GM12891 (cell line): Measurements from ENCODE around the gene ERLEC1.

Experiments used
- POLR2A ChIP-seq: IDR thresholded peaks from 2 replicates; pipeline ENCODE4 v1.6.1; 2011; ENCODE audit warnings: low read depth, low read length, control low read depth
- POLR2AphosphoS5 ChIP-seq: IDR thresholded peaks from 2 replicates; pipeline ENCODE4 v1.6.1; 2011; ENCODE audit warnings: low read depth, low read length, control low read depth

- TF ChIP-seq POLR2A (no peak), POLR2AphosphoS5 (no peak)
Measured at GRCh38 chr2:53793261-53793660, 6.4 kb downstream of the ERLEC1 start.
